H1 (cell line): ENCODE measurements around the gene NLRP12.
"Not testable (repeated sequence)": the region's sequence is repeated elsewhere in the genome, so short reads cannot be mapped to it uniquely, and the experiment has no call there.

Source experiments
- NRF1 ChIP-seq: IDR thresholded peaks from 2 replicates; pipeline ENCODE4 v1.6.1; 2011; ENCODE audit warnings: mild to moderate bottlenecking, low read depth, low read length, improper control_type of control experiment
- YY1 ChIP-seq: IDR thresholded peaks from 2 replicates; pipeline ENCODE4 v1.6.1; 2011; ENCODE audit warnings: low read depth, mild to moderate bottlenecking, low read length

- TF ChIP-seq NRF1, YY1: not testable (repeated sequence)
These were observed 49.6 kb downstream of the NLRP12 start for GRCh38 chr19:53774491-53774890.
